Measurements from ENCODE around the gene RSPH10B2. TPM values are rescaled to one million over a fixed set of nuclear protein-coding genes. Genes with fewer than 3 reads are reported as not detected.
A peak's percentile ranks its signal among the peaks of the same experiment; 100 is the strongest.

RSPH10B2 gene
- total and polyA plus RNA-seq, 9 of the 15 experiments (the other 6 are each of a cell fraction or from before 2014, with no cell fraction given), result 0.04 to 0.11 (median 0.08) TPM; not detected in 5

- TF ChIP-seq ZNF280A (IDR thresholded peaks at IDR 0.05; ENCODE audit: low read depth, partially characterized antibody) (no peak), HDAC1 (IDR thresholded peaks at IDR 0.05) (peak in 1 of 2 experiments; percentile 44; a peak in 1 of 4 replicates), KDM1A (IDR thresholded peaks at IDR 0.05) (no peak), NONO (IDR thresholded peaks at IDR 0.05; ENCODE audit: low read depth in 2 of 2, low read length in 1 of 2) (peak; percentile 55 to 71; a peak in 3 of 4 replicates), ZNF785 (CRISPR knock-in tag; IDR thresholded peaks at IDR 0.05) (no peak), ESRRA (IDR thresholded peaks at IDR 0.05; ENCODE audit: borderline replicate concordance, low read depth) (peak; percentile 33; the same call in 1 of the 2 replicates), MEF2A (IDR thresholded peaks at IDR 0.05; ENCODE audit: control insufficient read depth, low read depth, low read length) (no peak), MTA3 (IDR thresholded peaks at IDR 0.05; ENCODE audit: borderline replicate concordance) (peak; percentile 14; the same call in 1 of the 2 replicates), HNRNPUL1 (IDR thresholded peaks at IDR 0.05; ENCODE audit: low read length) (no peak), NCOA4 (IDR thresholded peaks at IDR 0.05; ENCODE audit: partially characterized antibody) (no peak), FOXA3 (CRISPR knock-in tag; conservative IDR thresholded peaks at IDR 0.05 in 1 of 2, IDR thresholded peaks at IDR 0.05 in 1 of 2) (0 out of 4 replicates have a peak, but pooled peaks of 1 of the 2 experiments have one; percentile 71), ATF3 (IDR thresholded peaks at IDR 0.05) (0 out of 2 replicates have a peak, but pooled peaks have one; percentile 21), ATF3 (CRISPR knock-in tag; conservative IDR thresholded peaks at IDR 0.05) (no peak), NR2C2 (CRISPR knock-in tag; IDR thresholded peaks at IDR 0.05) (peak; percentile 70; the same call in 1 of the 2 replicates), NR2C2 (tag; IDR thresholded peaks at IDR 0.05) (peak; percentile 87), DACH1 (IDR thresholded peaks at IDR 0.05; ENCODE audit: partially characterized antibody) (no peak)
- TF ChIP-seq, protein P1, sequence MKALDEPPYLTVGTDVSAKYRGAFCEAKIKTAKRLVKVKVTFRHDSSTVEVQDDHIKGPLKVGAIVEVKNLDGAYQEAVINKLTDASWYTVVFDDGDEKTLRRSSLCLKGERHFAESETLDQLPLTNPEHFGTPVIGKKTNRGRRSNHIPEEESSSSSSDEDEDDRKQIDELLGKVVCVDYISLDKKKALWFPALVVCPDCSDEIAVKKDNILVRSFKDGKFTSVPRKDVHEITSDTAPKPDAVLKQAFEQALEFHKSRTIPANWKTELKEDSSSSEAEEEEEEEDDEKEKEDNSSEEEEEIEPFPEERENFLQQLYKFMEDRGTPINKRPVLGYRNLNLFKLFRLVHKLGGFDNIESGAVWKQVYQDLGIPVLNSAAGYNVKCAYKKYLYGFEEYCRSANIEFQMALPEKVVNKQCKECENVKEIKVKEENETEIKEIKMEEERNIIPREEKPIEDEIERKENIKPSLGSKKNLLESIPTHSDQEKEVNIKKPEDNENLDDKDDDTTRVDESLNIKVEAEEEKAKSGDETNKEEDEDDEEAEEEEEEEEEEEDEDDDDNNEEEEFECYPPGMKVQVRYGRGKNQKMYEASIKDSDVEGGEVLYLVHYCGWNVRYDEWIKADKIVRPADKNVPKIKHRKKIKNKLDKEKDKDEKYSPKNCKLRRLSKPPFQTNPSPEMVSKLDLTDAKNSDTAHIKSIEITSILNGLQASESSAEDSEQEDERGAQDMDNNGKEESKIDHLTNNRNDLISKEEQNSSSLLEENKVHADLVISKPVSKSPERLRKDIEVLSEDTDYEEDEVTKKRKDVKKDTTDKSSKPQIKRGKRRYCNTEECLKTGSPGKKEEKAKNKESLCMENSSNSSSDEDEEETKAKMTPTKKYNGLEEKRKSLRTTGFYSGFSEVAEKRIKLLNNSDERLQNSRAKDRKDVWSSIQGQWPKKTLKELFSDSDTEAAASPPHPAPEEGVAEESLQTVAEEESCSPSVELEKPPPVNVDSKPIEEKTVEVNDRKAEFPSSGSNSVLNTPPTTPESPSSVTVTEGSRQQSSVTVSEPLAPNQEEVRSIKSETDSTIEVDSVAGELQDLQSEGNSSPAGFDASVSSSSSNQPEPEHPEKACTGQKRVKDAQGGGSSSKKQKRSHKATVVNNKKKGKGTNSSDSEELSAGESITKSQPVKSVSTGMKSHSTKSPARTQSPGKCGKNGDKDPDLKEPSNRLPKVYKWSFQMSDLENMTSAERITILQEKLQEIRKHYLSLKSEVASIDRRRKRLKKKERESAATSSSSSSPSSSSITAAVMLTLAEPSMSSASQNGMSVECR (CRISPR knock-in tag; IDR thresholded peaks at IDR 0.05), result peak; percentile 92
- TF ChIP-seq, protein P2, sequence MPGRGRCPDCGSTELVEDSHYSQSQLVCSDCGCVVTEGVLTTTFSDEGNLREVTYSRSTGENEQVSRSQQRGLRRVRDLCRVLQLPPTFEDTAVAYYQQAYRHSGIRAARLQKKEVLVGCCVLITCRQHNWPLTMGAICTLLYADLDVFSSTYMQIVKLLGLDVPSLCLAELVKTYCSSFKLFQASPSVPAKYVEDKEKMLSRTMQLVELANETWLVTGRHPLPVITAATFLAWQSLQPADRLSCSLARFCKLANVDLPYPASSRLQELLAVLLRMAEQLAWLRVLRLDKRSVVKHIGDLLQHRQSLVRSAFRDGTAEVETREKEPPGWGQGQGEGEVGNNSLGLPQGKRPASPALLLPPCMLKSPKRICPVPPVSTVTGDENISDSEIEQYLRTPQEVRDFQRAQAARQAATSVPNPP (IDR thresholded peaks at IDR 0.05; ENCODE audit: borderline replicate concordance, insufficient read depth, insufficient read length), result no peak
These were observed 24.2 kb upstream of the RSPH10B2 start (continued) for GRCh38 chr7:6729492-6730342.
